Measurements from ENCODE around the gene TYMP. TPM values are rescaled to one million over a fixed set of nuclear protein-coding genes. Genes with fewer than 3 reads are reported as not detected.

Gene TYMP
- total RNA-seq, 4 donors from 2014 or later, result 86.0 to 281 (median 137) TPM

DNA sequence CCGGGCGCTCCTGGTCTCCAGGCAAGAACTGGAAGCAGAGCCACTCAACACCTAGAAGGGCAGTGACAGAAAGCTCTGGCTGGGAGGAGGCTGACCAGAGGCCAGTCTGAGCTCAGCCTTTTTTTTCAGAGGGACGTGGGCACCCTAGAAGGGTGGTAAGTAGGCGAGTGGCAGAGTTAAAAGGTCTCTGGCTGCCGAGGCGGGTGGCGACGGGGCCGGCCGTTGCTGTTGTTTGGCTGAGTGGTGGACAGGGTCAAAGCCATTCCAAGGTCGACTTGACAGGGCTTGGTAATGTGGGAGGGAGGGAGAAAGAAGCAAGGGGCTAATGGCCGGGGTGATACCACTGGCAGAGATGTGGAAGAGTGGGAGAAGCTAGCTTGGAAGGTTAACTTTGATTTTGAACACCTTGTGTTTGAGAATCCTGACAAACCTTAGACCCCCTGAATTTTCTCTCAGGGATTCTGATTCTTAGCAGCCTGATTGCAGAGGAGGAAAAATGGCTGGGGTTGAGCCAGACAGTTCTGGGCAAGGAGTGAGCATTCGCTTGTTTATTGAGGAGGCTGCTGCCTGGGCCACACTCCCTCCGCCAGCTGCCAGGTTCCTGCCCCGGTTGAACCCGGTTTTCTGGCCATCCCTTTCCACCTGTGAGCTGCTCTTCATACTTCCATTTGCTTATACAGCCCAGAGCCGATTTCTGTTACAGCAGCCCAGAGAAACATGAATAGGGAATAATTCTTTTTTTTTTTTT lies 33.8 kb upstream of the TYMP start:
- Histone ChIP-seq H3K27me3 (no peaks in the 10 kb centered on the region), H3K27ac (peak overlapping the region; percentile 80 to 87 (median 84)), H3K4me3 (peak overlapping the region; percentile 51 to 73 (median 57)), H3K36me3 (peaks cover 0 to 13% (median 0%) of the 10 kb centered on the region in 3 donors), H3K9me3 (no peaks in the 10 kb centered on the region), H3K4me1 (peaks cover 0 to 35% (median 14%) of the 10 kb centered on the region in 3 donors)
- intact Hi-C loops (cut with DNase I), result no loop called here
- WGBS, 2 donors, result 15 to 20% methylated on average over 17 of the region's 17 CpGs
- no peak for DNase-seq
- TF ChIP-seq POLR2A (IDR thresholded peaks at IDR 0.05), result no peak
- TF ChIP-seq, protein P1, sequence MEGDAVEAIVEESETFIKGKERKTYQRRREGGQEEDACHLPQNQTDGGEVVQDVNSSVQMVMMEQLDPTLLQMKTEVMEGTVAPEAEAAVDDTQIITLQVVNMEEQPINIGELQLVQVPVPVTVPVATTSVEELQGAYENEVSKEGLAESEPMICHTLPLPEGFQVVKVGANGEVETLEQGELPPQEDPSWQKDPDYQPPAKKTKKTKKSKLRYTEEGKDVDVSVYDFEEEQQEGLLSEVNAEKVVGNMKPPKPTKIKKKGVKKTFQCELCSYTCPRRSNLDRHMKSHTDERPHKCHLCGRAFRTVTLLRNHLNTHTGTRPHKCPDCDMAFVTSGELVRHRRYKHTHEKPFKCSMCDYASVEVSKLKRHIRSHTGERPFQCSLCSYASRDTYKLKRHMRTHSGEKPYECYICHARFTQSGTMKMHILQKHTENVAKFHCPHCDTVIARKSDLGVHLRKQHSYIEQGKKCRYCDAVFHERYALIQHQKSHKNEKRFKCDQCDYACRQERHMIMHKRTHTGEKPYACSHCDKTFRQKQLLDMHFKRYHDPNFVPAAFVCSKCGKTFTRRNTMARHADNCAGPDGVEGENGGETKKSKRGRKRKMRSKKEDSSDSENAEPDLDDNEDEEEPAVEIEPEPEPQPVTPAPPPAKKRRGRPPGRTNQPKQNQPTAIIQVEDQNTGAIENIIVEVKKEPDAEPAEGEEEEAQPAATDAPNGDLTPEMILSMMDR (IDR thresholded peaks at IDR 0.05), result no peak

DNA sequence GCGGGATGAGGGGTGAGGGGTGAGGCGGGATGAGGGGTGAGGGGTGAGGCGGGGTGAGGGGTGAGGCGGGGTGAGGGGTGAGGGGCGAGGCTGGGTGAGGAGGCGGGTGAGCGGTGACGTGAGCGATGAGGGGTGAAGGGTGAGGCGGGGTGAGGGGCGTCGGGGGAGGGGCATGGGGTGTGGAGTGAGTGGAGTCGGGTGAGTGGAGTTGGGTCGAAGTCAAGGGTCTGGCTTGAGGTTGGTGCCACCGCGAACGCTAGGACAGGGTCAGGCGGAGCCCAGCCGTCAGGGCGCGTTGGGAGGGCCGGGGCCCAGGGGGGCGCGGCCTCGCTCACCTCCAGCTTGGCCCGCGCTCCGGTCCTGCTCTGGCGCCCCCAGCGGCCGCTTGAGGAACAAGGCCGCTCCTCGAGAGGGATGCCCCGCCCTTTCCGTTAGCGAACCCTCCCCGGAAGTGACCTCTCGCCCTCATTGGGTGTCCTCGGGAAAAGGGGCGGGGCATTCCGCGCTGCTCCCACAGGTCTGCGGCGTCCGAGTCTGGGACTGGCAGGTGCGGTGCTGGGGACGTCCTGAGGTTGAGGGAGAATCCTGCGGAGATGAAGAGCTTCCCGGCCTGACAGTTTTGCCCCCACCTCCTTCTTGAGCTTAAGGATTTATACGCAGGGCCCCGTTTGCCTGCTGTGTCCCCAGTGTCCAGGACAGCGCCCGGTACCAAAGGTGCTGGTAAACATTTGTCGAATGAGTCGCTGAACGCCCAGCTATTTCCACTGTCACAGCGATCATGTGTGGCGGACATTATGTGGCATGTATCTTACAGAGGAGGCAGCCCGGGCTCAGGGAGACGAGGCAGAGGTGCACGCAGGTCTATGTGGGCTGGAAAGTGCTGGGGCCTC lies 33.0 kb upstream of the TYMP start, which contains the start of gene SYCE3:
Gene SYCE3, minus strand, starts transcription at position 397 of the 890 bp plus-strand sequence. CDS start 6,514 bp downstream, outside the sequence.
- H3K36me3 ChIP-seq, result peaks cover 0 to 6% (median 0%) of the 10 kb centered on the region in 3 donors
- H3K27ac ChIP-seq, result peak within 1 kb of the TSS; percentile 80 to 87 (median 84)
- H3K4me3 ChIP-seq, result peak within 1 kb of the TSS; percentile 51 to 73 (median 57)
- H3K4me1 ChIP-seq, result peaks cover 0 to 32% (median 14%) of the 10 kb centered on the region in 3 donors
- TF ChIP-seq POLR2A (IDR thresholded peaks at IDR 0.05), result peak in 3 of 4 donors; percentile 52 to 86 (median 62)
- TF ChIP-seq, protein P1 (IDR thresholded peaks at IDR 0.05), result peak; percentile 95 to 99 (median 97)
- DNase-seq, result peak; percentile 84
- WGBS, 2 donors, result 7% methylated on average over 24 to 25 of the region's 61 CpGs
- no peaks in the 10 kb centered on the region for H3K27me3 ChIP-seq
- H3K9me3 ChIP-seq, result no peaks in the 10 kb centered on the region
- intact Hi-C loops (cut with DNase I), result no loop called here

DNA sequence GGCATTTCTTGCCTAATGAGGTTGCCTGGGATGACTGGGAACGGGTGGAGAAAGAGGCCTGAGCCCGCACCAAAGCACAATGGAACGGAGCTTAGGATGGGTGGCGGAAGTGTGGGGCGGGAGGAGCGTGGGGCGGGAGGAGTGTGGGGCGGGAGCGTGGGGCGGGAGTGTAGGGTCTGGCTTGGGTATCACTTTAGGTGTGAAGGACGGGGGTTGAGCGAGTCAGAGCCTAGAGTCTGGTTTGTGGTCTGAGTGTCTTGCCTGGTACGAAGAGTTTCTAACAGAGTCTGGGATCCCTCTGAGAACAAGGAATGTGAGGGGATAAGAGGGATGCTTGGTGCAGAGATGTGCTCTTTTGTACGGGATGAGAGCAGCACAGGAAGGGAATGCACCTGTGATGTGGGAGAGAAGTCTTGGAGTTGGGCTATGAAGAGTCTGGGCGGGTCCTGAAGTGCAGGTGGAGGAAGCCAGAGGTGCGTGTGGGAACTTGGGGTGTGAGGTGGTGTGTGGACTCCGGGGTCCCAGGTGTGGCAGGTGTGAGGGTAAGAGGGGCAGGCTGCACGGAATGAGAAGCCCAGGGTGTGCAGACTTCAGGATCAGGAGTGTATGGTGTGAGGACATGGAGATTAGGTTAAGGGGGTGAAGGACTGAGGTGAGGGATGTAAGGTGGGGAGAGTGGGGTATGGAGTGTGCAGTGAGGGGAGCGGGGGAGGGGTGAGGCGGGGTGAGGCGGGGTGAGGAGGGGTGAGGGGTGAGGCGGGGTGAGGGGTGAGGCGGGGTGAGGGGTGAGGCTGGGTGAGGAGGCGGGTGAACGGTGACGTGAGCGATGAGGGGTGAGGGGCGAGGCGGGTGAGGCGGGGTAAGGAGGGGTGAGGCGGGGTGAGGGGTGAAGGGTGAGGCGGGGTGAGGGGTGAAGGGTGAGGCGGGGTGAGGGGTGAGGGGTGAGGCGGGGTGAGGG lies 31.9 kb upstream of the TYMP start:
- peak overlapping the region in 2 of 4 donors; percentile 21 to 55 for H3K27ac ChIP-seq
- 64 to 66% methylated on average over 18 of the region's 34 CpGs for WGBS, 2 donors
- intact Hi-C loops (cut with DNase I), result no loop called here
- H3K36me3 ChIP-seq, result no peaks in the 10 kb centered on the region
- H3K4me1 ChIP-seq, result peaks cover 0 to 30% (median 14%) of the 10 kb centered on the region in 3 donors
- no peak overlapping the region for H3K4me3 ChIP-seq
- no peaks in the 10 kb centered on the region for H3K9me3 ChIP-seq
- no peak for DNase-seq
- H3K27me3 ChIP-seq, result no peaks in the 10 kb centered on the region
- TF ChIP-seq POLR2A (IDR thresholded peaks at IDR 0.05), result no peak
- TF ChIP-seq, protein P1 (IDR thresholded peaks at IDR 0.05), result no peak

DNA sequence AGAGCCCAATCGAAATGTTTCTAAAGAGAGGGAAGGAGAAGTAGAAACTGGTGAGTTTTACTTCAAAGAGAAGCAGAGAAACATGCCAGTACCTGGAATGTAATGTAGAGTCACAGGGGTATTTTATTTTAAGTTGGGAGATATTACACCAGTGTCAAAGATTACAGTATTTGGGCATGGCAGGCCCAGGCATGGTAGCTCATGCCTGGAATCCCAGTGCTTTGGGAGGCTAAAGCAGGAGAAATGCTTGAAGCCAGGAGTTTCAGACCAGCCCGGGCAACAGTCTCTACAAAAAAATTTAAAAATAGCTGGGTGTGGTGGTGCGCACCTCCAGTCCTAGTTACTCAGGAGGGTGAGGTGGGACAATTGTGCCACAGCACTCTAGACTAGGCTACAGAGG lies 30.2 kb upstream of the TYMP start:
- no peaks in the 10 kb centered on the region for H3K9me3 ChIP-seq
- peak overlapping the region in 3 of 4 donors; percentile 32 to 40 (median 34) for H3K27ac ChIP-seq
- H3K4me1 ChIP-seq, result peaks cover 0 to 30% (median 14%) of the 10 kb centered on the region in 3 donors
- TF ChIP-seq POLR2A (IDR thresholded peaks at IDR 0.05), result no peak
- TF ChIP-seq, protein P1 (IDR thresholded peaks at IDR 0.05), result no peak
- 33 to 57% methylated on average over 3 of the region's 3 CpGs for WGBS, 2 donors
- no peak for DNase-seq
- H3K4me3 ChIP-seq, result no peak overlapping the region
- H3K36me3 ChIP-seq, result no peaks in the 10 kb centered on the region
- no peaks in the 10 kb centered on the region for H3K27me3 ChIP-seq
- intact Hi-C loops (cut with DNase I), result no loop called here

Measured in esophagus squamous epithelium (tissue), 5 donors.